Stimulated activated CD4-positive, alpha-beta T cell treated with anti-CD3 and anti-CD28 coated beads, TNF-alpha, amount 100 ng/mL, for 4 hours (primary cell): Measurements from ENCODE around the gene UGT1A10.
"Not testable (repeated sequence)": the region's sequence is repeated elsewhere in the genome, so short reads cannot be mapped to it uniquely, and the experiment has no call there.

Source experiments
- DNase-seq, 3 experiments: peaks; one replicate each; pipeline ENCODE4 v3.0.0-alpha.2; 2020; ENCODE audit warnings: low read depth in 3 of 3

Gene UGT1A10

DNA sequence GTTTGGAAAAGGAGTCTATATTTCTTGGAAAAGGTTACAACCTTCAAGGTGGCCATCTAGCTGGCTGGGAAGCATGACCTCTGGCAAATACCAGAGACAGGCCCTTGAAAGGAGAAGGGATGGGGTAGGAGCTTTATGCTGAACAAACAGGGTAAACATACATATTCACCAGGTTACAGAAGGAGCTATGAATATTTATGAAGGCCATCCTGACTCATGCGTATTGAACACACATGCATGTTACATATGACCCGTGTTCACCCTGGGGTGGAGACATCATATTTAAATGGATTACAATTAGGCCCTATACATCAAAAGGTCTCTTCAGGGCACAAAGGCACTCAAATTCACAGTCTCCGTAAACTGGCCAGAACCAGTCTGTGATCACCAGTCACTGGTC is 19.7 kb downstream of the UGT1A10 start:
- not testable (repeated sequence) for DNase-seq

DNA sequence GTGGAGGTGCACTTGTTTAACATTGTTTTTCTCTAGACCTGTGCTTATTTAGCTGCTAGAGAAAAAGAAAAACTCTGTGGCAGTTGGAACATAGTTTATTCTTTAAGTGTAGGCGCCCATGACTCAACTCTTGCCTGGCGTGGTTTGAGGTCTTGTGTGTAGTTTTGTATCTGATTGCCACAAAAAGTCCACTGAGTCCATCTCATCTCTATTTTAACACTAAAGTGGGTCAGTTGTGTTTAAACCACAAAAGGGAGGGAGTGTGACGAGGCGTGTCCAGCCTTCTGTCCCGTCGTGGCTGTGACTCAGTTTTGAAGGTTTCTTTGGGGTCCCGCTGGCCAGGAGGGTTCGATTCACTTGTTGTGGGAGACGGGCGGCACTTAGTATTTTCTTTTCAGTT is 20.2 kb downstream of the UGT1A10 start:
- DNase-seq, result no peak

DNA sequence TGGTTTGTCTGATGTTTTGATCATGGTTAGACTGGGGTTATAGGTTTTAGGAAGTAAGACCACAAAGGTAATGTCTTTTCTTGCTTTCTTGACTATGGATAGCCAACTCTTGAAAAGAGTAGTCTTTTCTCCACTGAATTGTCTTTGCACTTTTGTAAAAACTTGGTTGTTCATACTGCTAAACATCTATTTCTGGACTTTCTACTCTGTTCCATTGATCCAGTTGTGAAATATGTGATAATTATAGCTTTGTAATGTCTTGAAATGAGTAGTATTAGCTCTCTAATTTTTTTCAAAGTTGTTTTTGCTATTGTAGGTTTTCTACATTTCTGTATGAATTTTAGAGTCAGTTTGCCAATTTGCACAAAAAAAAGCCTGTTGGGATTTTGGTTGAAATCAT is 22.4 kb downstream of the UGT1A10 start:
- no peak for DNase-seq

DNA sequence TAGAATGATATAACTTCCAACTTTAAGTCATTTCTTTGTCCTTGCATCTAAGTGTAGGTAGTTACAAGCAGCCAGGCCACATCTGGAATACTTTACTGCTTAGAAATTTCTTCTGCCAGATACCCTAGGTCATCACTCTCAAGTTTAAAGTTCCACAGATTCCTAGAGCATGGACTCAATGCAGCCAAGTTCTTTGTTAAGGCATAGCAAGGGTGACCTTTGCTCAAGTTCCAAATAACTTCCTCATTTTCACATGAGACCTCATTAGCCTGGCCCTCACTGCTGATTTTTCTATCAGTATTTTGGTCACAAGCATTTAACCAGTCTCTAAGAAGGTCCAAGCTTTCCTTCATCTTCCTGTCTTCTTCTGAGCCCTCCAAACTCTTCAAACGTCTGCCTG is 27.7 kb downstream of the UGT1A10 start:
- DNase-seq, result no peak

DNA sequence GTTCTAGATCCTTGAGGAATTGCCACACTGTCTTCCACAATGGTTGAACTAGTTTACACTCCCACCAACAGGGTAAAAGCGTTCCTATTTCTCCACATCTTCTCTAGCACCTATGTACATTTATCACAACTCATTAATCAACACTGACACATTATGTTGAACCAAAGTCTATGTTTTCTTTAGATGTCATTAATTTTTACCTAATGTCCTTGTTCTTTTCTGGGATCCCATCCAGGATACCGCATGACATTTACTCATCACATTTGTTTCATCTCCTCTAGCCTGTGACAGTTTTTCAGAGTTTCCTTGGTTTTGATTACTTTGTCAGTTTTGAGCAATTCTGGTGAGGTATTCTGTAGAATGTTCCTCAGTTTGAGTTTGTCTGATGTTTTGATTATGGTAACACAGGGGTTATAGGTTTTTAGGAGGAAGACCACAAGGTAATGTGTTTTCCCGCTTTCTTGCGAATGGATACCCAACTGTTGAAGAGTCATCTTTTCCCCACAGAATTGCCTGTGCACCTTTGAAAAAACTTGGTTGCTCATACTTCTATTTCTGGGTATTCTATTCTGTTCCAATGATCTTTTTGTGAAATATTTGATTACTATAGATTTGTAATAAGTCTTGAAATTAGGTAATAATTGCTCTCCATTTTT is 32.5 kb downstream of the UGT1A10 start:
- DNase-seq, result no peak

DNA sequence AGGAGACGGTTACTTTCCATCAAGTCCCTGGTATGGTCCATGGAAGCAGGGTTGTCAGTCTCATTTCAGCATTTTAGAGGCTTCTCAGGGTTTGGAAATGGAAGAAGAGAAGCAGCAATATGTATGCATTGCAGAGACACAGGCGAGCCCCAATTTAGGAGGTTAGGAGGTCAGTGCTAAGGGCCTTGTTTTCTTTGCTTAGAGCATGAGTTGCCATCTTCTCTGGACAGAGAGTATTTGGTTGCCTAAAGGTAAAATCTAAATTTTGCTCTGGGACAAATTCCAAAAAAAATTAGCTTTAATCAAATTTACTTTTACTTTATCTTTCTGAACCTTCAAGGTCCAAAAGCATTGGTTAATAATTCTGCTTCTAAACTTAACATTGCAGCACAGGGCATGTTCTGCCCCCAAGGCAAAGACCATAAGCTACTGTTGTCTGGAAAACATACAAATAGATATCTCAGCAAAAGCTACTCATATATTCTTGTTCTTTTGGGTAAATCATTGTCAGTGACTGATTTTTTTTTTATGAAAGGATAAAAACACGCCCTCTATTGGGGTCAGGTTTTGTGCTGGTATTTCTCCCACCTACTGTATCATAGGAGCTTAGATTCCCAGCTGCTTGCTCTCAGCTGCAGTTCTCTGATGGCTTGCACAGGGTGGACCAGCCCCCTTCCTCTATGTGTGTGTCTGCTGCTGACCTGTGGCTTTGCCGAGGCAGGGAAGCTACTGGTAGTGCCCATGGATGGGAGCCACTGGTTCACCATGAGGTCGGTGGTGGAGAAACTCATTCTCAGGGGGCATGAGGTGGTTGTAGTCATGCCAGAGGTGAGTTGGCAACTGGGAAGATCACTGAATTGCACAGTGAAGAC is 35.3 kb downstream of the UGT1A10 start, which contains the start of gene UGT1A9:
UGT1A9 (plus strand) TSS at position 609 of the 872 bp plus-strand sequence; CDS start at position 646, 37 bp downstream.
- DNase-seq, result no peak

DNA sequence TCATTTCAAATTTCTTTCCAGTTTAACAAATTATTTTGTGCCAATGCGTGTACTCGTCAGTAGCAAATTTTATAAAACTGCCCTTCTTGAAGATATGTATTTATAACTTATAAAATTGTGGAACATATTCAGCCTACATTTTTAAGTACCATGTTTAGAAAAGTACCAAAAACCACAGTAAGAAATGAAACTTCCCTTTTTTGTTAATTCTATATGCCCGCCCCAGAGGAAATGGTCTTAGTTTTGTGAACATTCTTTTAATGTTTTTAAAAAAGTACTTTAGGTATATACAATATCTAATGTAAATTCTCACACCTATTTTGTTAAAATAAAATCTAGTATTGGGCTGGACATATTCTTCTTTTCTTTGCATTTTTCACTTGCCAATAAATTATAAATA is 36.6 kb downstream of the UGT1A10 start:
- no peak for DNase-seq

DNA sequence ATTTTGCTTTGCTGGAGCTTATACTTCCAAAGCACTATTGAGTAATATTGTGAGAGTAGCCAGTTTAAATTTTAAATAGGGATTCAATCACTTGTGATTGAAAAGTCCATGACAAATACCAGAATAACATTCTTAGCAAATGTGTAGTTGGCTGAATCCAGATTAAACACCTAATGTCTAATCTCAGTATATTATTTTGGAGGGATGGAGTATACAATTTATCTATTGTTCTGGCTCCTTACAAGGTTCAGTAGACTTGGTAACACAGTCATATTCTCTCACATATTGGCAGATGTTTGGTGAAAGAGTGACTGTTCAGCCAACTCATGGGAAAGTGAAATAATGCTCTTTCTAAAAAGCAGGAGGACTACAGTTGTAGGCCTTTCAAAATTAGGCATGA is 37.6 kb downstream of the UGT1A10 start:
- DNase-seq, result no peak

DNA sequence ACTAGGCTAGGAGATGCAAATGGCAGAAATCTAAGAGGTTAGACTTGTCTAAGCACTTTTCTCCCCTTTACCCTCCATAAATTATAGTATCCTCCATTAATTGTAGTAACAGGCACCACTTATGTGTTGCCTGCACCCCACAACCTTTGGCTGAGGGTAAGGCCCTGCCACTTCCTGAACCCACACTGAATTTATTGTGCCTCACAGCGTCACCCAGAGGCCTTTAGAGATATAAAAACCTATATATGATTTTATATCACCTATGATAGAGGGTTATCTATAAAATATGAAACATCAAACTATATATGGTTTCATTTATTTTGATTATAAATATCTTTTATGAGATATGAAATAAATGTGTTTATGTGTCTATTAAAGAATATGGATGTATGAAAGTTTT is 38.1 kb downstream of the UGT1A10 start:
- no peak for DNase-seq

DNA sequence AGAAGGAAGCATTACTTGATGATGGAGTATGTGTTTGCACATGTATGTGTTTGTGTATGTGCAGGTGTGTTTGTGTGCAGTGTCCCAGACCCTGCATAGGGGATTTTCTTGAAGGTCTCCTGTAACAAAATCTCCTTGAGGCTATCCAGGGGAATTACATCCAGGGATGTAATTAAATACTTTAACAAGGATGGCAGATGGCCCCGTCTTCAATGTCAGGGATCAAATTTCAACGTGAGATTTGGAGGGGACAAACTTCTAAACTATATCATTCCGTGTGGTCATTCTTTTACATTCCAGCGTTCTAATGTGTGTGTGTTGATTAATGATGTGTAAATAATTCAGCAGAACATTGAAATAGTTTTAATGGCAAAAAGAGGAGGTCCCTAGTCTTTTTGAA is 38.7 kb downstream of the UGT1A10 start:
- DNase-seq, result no peak

DNA sequence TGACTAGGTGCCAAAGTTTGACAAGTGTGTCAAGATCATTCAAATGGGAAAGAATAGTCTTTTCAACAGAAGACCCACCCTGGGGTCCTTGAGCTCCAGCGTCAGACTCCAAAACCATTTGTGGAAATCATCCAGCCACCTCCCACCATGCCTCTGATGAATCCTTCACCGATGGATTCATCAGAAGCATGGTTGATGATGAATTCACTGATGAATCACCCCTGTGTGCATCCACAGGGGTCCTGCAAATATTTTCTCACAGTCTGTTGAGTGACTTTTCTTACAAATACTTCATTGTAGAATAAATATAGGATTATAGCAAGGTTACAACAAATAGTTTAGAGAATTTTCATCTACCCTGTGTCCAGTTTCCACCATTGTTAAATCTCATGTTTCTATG is 39.8 kb downstream of the UGT1A10 start:
- no peak for DNase-seq

DNA sequence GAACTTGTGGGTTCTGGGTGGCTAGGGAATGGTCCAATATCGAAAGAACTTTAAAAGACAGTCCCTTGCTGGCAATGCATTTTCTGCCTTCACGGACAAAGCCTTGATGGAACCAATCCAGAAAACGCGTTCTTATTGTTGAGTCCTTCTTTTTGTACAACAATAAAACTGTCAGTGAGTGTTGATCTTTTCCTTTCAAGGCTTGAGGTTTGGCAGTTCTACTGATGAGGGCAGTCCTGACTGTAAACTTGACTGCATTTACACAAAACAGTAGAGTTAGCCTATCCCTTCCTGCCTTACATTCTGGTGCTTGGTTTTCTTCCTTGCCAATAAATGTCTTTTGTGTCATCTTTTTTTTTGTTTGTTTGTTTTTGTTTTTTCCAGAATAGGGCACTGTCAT is 42.9 kb downstream of the UGT1A10 start:
- DNase-seq, result no peak

DNA sequence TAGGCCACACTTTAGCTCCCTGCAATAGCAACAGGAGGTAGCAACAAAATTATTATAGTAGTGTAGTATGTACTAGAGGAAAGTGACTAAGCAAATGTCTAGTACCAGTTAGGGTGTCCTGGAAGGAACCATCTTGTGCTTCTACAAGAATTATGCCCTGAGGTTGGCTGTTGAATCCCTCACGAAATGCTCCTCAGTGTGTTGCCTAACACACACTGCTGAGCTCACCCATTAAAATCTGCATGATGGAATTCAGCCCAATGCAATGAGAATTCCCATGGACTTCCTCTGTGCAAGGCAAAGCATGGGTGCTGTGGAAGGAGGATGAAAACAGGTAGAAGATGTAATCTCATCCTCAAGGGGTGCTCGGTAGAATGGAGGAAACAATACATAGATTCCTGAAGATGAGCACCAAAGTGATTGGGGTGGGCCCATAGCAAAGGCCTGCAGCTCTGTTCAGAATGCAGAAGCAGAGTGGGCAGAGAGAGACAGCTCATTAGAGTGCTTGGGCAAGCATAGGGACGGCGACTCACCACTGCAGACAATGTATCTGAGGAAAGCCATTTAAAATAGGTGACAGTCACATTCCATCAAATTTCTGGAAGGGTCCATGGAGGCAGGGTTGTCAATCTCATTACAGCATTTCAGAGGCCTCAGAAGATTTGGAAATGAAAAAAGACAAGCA is 44.3 kb downstream of the UGT1A10 start:
- no peak for DNase-seq

DNA sequence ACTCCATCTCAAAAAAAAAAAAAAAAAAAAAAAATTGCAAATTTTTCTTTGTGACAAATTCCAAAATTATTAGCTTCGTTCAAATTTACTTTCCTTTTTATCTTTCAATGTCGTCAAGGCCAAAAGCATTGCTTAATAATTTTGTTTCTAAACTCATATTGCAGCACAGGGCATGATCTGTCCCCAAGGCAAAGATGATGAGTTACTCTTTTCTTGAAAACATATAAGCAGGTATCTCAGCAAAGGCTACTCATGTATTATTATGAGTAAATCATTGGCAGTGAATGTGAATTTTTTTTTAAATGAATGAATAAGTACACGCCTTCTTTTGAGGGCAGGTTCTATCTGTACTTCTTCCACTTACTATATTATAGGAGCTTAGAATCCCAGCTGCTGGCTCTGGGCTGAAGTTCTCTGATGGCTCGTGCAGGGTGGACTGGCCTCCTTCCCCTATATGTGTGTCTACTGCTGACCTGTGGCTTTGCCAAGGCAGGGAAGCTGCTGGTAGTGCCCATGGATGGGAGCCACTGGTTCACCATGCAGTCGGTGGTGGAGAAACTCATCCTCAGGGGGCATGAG is 45.4 kb downstream of the UGT1A10 start, which contains the start of gene UGT1A7:
UGT1A7 (plus strand) TSS at position 381 of the 579 bp plus-strand sequence; CDS start at position 418, 37 bp downstream.
- no peak for DNase-seq

DNA sequence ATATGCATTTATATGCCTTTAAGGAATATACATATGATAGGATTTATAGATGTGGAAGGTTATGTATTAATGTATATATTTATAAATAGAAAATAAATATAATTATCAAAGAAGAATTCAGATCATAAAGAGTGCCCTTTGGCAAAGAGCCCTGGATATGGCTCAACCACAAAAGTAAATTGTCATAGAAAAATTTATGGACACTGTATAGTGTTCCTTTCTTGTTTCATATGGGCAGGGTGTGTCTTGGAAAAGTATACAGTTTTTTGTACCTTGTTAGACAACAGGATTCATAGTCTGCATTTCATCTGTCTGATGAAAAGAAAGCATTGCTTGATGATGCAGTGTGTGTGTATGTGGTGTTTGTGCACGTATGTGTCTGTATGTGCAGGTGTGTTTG is 48.4 kb downstream of the UGT1A10 start:
- no peak for DNase-seq

DNA sequence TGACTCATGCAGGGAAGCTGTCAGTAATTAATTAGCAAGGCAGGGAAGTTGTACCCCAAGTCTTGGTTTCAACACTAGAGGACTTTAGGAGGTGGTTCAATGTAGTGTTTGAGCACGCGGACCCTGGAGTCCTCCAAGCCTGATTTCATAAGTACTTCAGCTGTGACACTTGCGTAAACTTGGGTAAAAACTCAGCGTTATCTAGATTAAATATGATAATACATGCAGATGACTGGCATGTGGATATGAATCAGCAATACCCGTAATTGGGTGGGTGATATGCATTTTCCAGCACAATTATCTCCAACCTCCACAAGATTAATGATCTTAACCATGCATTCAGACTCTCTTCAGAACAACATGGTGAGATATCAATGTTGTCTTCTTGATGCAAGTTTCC is 50.7 kb downstream of the UGT1A10 start:
- DNase-seq, result no peak

DNA sequence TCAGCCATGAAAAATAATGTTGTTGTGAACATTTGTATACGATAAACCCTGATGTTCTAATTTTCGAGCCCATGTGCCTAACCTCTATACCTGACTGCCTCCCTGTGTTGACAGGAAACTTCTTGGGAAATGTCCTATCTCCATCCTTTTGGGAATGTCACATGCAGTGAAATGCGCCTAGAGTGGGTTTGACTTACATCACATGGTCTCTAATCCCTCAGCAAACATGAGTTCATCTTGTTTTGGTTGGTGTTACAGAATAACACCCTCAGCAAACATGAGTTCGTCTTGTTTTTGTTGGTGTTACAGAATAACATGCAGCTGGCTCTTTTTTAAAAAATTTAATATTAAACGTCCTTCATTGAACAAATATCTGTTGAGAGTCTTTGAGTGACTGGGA is 52.1 kb downstream of the UGT1A10 start:
- DNase-seq, result no peak

DNA sequence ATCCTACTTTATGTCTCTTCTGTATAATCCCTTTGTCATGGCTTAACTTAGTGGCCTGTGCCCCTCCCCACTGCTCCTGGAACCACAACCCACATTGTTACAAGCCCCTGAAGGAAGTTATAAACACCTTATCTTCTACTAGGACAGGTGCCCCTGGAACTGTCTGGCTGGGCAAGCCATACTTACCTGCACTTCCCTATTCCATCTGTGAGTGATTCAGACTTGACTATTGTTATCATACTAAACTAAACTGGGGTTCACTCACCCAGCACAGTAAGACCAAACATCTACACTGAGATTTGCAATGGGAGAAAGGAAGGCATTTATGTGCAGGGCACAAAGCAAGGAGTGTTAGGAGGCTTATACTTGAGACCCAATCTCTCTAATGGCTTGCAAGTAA is 52.8 kb downstream of the UGT1A10 start:
- DNase-seq, result no peak

DNA sequence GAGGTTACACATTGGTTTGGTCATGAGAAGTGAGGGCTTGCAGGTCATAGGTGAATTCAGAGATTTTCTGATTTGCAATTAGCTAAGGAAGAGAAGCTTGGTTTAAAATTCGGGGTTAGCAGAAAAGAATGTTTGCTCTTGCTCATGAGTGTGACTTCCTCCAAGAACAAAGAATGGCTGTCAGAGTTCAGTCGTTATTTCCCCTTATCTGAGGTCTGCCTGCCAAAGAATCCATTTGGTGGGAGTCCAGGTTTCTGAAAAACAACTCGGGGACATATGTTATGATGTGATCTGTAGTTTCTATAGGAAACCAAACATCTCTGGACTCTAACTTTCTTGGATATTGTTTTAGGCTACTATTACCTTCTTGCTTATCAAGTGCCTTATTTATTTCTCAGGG is 53.3 kb downstream of the UGT1A10 start:
- DNase-seq, result no peak

DNA sequence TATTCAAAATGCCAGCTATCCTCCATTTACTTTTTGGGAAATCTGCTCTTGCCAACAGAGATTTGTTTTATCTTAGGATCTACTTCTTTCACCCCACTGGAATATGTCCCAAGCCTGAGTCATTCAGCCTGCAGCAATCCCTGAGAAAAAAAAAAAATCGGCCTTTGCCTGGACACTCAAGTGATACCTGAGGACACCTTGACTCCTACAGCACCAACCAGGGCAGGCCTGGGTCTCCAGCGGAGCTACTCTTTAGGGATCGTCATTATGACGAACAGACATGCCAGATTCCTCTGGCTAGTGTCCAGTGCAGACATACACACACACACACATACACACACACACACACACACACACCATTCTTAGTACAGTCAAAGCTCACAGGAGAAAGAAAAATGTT is 54.2 kb downstream of the UGT1A10 start:
- no peak for DNase-seq

DNA sequence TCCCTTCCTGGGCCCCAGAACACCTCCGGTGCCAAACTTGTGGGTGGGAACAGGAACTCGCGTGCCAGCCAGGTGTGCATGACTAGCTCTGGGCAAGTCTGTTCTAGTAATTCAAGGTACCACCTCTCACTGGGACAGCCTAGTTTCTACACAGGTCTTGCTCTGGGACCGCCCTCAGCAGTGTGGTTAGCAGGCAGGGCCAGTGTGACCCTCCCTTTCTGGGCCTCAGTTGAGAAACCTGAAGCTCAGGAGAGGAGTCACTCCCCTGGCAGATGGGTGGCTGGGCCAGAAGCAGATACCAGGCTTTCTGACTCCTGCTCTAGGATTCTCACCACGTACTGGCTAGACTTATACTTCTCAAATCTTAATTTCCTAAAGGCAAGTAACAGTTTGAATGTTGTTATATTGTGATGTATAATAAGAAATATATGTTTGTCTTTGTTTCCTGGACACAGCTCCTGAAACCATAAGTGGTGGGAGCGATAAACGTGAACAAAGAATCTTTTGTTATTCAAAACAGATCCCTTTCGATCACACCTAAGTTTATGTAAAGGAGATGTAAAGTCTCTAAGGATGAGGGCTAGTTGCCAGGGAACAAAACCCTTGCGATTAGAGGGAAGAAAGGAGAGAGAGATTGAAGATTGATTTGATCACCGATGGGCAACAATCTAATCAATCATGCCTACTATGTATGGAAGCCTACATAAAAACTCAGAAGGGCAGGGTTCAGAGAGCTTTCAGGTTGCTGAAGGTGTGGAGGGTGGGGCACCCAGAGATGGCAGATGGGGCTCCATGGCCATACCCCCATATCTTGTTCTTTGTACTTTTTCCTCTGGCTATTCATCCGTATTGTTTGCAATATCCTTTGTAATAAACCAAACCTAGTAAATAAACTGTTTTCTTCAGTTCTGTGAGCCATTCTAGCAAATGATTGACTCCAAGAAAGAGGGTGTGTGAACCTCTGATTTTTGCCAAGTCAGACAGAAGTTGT is 55.5 kb downstream of the UGT1A10 start:
- no peak for DNase-seq
